Measurements from ENCODE around the gene KCNH3. TPM values are rescaled to one million over a fixed set of nuclear protein-coding genes. Genes with fewer than 3 reads are reported as not detected.

The KCNH3 gene
- total and polyA plus RNA-seq, 9 donors, result 0.13 to 5.9 (median 0.72) TPM; not detected in 2

DNA sequence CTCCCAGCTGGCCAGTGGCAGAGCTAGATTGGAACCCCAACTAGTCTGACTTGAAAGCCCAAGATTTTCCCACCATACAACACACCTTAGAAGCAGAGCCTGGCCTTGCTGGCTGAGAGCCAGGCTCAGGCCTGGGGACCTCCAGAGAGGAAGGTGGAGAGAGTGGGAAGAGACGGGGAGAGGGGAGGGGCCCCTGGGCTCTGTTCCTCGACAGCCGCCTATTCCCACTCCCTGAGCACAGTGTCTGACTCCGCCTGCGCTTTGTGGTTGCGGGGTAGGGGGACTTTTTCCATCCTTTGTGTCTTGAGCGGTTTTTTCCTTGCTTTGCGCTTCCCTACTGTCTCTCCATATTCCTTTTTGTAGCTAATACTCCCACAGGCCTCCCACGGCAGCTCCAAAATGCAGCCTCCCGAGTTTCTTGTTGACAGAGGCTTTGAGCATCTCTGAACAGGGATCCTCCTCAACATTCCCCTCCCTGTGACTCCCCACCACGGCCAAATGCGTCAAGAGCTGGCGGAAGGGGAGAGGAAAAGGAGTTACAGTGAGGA lies 4.0 kb upstream of the KCNH3 start:
- no peaks in the 10 kb centered on the region for H3K36me3 ChIP-seq
- H3K9me3 ChIP-seq, result no peaks in the 10 kb centered on the region
- DNase-seq, result no peak
- no peaks in the 10 kb centered on the region for H3K4me1 ChIP-seq (ENCODE audit: insufficient read depth)
- no peak for TF ChIP-seq EP300 (IDR thresholded peaks at IDR 0.05)
- TF ChIP-seq, protein P1, sequence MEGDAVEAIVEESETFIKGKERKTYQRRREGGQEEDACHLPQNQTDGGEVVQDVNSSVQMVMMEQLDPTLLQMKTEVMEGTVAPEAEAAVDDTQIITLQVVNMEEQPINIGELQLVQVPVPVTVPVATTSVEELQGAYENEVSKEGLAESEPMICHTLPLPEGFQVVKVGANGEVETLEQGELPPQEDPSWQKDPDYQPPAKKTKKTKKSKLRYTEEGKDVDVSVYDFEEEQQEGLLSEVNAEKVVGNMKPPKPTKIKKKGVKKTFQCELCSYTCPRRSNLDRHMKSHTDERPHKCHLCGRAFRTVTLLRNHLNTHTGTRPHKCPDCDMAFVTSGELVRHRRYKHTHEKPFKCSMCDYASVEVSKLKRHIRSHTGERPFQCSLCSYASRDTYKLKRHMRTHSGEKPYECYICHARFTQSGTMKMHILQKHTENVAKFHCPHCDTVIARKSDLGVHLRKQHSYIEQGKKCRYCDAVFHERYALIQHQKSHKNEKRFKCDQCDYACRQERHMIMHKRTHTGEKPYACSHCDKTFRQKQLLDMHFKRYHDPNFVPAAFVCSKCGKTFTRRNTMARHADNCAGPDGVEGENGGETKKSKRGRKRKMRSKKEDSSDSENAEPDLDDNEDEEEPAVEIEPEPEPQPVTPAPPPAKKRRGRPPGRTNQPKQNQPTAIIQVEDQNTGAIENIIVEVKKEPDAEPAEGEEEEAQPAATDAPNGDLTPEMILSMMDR (IDR thresholded peaks at IDR 0.05), result no peak
- TF ChIP-seq POLR2A (IDR thresholded peaks at IDR 0.05), result no peak
- no peak overlapping the region for H3K4me3 ChIP-seq
- H3K27me3 ChIP-seq, result no peaks in the 10 kb centered on the region
- H3K27ac ChIP-seq, result no peak overlapping the region
- intact Hi-C loops (cut with DNase I), result no loop called here
- 61 to 68% (median 68%) methylated on average over 13 of the region's 13 CpGs for WGBS, 3 donors

DNA sequence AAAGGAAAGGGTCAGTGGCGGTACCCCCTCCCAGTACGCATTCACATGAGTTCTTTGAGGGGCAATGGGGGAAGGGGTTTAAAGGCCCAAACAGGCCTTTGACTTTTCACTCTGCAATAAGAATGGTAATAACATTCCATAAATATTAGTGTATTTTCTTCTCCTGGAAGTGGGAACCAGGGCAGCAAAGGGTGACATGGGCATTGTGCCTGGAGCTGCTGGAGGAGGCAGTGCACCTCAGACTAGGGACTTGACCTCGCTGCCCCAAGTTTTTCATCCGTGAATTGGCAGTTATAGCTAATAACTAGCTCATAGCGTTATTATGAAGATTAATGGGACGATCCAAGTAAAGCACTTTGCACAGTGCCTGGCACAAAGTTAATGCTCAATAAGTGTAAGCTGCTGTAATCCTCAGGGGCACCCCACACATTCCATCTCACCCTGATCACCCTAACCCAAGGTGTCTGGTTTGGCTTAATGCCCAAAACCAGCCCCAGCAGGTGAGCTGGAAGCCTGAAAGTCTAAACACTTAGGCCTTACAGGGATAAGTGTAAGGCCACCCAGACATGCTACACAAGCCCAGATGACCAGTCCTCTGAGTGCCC lies 2.8 kb upstream of the KCNH3 start:
- 70 to 84% (median 76%) methylated on average over 6 of the region's 6 CpGs for WGBS, 3 donors
- Histone ChIP-seq H3K4me1 (ENCODE audit: insufficient read depth) (no peaks in the 10 kb centered on the region), H3K4me3 (no peak overlapping the region), H3K36me3 (no peaks in the 10 kb centered on the region), H3K27me3 (no peaks in the 10 kb centered on the region), H3K9me3 (no peaks in the 10 kb centered on the region), H3K27ac (no peak overlapping the region)
- DNase-seq, result no peak
- TF ChIP-seq EP300 (IDR thresholded peaks at IDR 0.05) (no peak), POLR2A (IDR thresholded peaks at IDR 0.05) (no peak)
- TF ChIP-seq, protein P1 (IDR thresholded peaks at IDR 0.05), result no peak
- intact Hi-C loops (cut with DNase I), result no loop called here

DNA sequence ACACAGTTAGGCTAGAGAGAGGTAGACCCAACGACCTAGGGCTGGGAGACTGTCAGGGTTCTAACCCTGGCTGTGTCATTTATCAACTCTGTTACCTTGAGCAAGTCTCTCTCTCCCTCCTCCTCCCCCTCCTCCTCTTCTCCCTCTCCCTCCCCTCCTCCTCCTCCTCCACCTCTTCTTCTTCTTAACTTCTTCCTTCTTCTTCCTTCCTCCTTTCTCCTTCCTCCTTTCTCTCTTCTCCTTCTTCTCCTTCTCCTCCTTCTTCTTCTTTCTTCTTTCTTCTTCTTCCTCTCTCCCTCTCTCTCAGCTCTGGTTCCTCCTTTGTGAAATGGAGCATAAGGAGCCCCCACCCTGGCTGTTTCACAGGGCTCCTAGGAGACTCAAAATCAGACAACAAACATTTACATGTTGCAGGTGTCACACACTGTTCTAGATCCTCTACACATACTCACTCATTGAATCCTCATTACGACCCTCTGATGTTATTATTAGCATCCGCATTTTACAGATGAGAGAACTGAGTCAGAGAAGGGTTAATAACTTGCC lies 2.2 kb upstream of the KCNH3 start:
- intact Hi-C loops (cut with DNase I), result no loop called here
- H3K27ac ChIP-seq, result no peak overlapping the region
- H3K9me3 ChIP-seq, result no peaks in the 10 kb centered on the region
- DNase-seq, result no peak
- no peak overlapping the region for H3K4me3 ChIP-seq
- H3K27me3 ChIP-seq, result no peaks in the 10 kb centered on the region
- TF ChIP-seq EP300 (IDR thresholded peaks at IDR 0.05) (no peak), POLR2A (IDR thresholded peaks at IDR 0.05) (no peak)
- TF ChIP-seq, protein P1 (IDR thresholded peaks at IDR 0.05), result no peak
- WGBS, 3 donors, result 46 to 68% (median 58%) methylated on average over 3 of the region's 3 CpGs
- H3K36me3 ChIP-seq, result no peaks in the 10 kb centered on the region
- no peaks in the 10 kb centered on the region for H3K4me1 ChIP-seq (ENCODE audit: insufficient read depth)

DNA sequence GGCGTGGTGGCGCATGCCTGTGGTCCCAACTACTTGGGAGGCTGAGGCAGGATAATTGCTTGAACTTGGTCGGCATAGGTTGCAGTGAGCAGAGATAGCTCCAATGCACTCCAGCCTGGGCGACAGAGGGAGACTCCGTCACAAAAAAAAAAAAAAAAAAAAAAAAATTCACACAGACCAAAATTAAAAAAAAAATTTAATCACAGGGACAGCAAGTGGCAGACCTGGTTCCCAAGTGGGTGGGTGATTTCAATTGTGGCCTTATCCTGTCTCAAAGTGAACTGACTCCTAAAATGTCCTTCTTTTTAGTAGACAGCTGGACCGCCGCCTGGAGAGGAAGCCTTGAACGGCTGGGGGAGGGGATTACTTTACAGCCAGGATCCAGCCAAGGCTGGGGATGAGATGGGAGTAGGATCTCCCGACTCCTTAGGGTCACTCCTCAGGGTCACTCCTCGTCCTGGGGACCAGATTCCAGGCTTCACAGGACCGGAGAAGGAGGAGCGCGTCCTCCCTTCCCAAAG lies 1.5 kb upstream of the KCNH3 start:
- Histone ChIP-seq H3K4me1 (ENCODE audit: insufficient read depth) (no peaks in the 10 kb centered on the region), H3K9me3 (no peaks in the 10 kb centered on the region), H3K36me3 (no peaks in the 10 kb centered on the region), H3K27me3 (no peaks in the 10 kb centered on the region), H3K27ac (no peak overlapping the region), H3K4me3 (peak overlapping the region; percentile 45)
- TF ChIP-seq EP300 (IDR thresholded peaks at IDR 0.05), result no peak
- TF ChIP-seq POLR2A (IDR thresholded peaks at IDR 0.05), result no peak
- TF ChIP-seq, protein P1 (IDR thresholded peaks at IDR 0.05), result no peak
- DNase-seq, result no peak
- WGBS, 3 donors, result 17 to 22% (median 21%) methylated on average over 13 of the region's 13 CpGs
- intact Hi-C loops (cut with DNase I), result no loop called here
